SU-DHL-6 (cell line): ENCODE data around the gene SEMA3B.

Experiments
- EZH2phosphoT487 ChIP-seq: fragments of 200-600 bp; sonication (generic), shearing (Covaris generic); conservative IDR thresholded peaks from 2 replicates; pipeline ENCODE4 v1.6.1; 2018; ENCODE audit warnings: mild to moderate bottlenecking, antibody characterized with exemption, low read length, moderate library complexity, mixed read lengths
- TF ChIP-seq, protein P1 (sequence below): fragments of 200-600 bp; sonication (generic); IDR thresholded peaks from one replicate; pipeline ENCODE4 v1.5.1; 2017; ENCODE audit warnings: antibody characterized with exemption, mild to moderate bottlenecking, low read length, moderate library complexity; ENCODE audit not compliant: insufficient read depth, poor library complexity, severe bottlenecking

DNA sequence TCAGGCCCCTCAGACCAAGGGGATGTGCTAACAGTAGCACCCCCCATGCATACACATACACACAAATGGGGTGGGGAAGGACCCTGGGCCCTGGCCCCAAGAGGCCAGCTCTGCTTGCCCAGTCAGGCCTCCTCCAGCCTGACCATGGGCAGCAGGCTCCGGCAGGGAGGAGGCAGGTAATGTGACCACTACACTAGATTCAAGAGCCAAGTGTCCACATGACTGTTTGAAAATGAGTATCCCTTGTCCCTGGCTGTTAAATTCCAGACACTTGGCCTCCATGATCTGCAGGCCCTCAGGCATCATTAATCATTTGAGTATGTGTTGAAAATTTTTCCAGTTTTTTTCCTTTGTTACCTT is 46.8 kb upstream of the SEMA3B start:
- TF ChIP-seq, protein P1, sequence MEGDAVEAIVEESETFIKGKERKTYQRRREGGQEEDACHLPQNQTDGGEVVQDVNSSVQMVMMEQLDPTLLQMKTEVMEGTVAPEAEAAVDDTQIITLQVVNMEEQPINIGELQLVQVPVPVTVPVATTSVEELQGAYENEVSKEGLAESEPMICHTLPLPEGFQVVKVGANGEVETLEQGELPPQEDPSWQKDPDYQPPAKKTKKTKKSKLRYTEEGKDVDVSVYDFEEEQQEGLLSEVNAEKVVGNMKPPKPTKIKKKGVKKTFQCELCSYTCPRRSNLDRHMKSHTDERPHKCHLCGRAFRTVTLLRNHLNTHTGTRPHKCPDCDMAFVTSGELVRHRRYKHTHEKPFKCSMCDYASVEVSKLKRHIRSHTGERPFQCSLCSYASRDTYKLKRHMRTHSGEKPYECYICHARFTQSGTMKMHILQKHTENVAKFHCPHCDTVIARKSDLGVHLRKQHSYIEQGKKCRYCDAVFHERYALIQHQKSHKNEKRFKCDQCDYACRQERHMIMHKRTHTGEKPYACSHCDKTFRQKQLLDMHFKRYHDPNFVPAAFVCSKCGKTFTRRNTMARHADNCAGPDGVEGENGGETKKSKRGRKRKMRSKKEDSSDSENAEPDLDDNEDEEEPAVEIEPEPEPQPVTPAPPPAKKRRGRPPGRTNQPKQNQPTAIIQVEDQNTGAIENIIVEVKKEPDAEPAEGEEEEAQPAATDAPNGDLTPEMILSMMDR, result no peak
- no peak for TF ChIP-seq EZH2phosphoT487
